K562 (cell line): ENCODE data around the gene ST6GALNAC3. TPM values are rescaled to one million over a fixed set of nuclear protein-coding genes. Genes with fewer than 3 reads are reported as not detected.

ENCODE experiments used
- ATAC-seq: fragments of 200-7000 bp; cut with Tn5 transposase; 3 replicates; pipeline ENCODE4 v1.9.1; 2020; ENCODE audit warnings: moderate library complexity
- BruUV-seq: library from RNA; stranded (reverse); fragments of 400-500 nt; replicated peaks from 2 replicates; lab custom pipeline; 2021; lab: Mats Ljungman, UMichigan
- CTCF ChIA-PET: fragments of 300-600 bp; formaldehyde crosslinking; extraction: SDS; loops from one replicate; lab custom pipeline; 2021; ENCODE audit warnings: low intra/inter-chr PET ratio; lab: Yijun Ruan, JAX
- POLR2A ChIA-PET: fragments of 300-600, 350-650 bp; sonication (Branson Sonifier 250); formaldehyde crosslinking; extraction: SDS; loops from one replicate; lab custom pipeline; 2021; ENCODE audit warnings: antibody characterized with exemption, inconsistent platforms; lab: Yijun Ruan, JAX
- DNase-seq, 4 experiments: peaks; one replicate each; pipeline versions ENCODE4 v3.0.0 to v3.0.0-alpha.2; 2011 to 2018; ENCODE audit warnings: low spot score in 3 of 4, mixed read lengths in 3 of 4; ENCODE audit errors: extremely low read depth in 1 of 4
- FAIRE-seq: peaks from 2 replicates; lab custom pipeline; 2011; peaks lifted over from hg19 to GRCh38; lab: Jason Lieb, UNC
- H2AFZ ChIP-seq: 2 replicates; pipeline ENCODE4 v1.6.0; 2011; ENCODE audit warnings: low read depth, low read length, control low read depth, inconsistent platforms
- H3K27ac ChIP-seq: fragments of 200-600 bp; 3 replicates; pipeline ENCODE4 v1.8.0; 2011; ENCODE audit warnings: low read depth, mild to moderate bottlenecking, control low read depth, inconsistent platforms, low read length, moderate library complexity, mixed read lengths; ENCODE audit errors: extremely low read depth
- H3K27me3 ChIP-seq, 2 experiments: fragments of 300-600 bp in 1 of 2; 2 replicates in 1 of 2; 3 replicates in 1 of 2; pipeline versions ENCODE4 v1.6.0 to v1.8.0; 2011; ENCODE audit warnings: inconsistent platforms in 2 of 2, low read length in 2 of 2, mild to moderate bottlenecking in 1 of 2, mixed read lengths in 1 of 2, moderate library complexity in 1 of 2; ENCODE audit not compliant: control insufficient read depth in 2 of 2, insufficient read depth in 2 of 2
- H3K36me3 ChIP-seq: fragments of 300-600 bp; 3 replicates; pipeline ENCODE4 v1.8.0; 2011; ENCODE audit warnings: mild to moderate bottlenecking, low read length, inconsistent platforms; ENCODE audit not compliant: control insufficient read depth, insufficient read depth
- H3K4me1 ChIP-seq, 2 experiments: fragments of 200-600 bp in 1 of 2; replicated peaks in 1 of 2; 2 replicates in 1 of 2; 3 replicates in 1 of 2; pipeline versions ENCODE4 v1.5.1 to v1.8.0; 2011; ENCODE audit warnings: inconsistent platforms in 2 of 2, low read length in 2 of 2, mild to moderate bottlenecking in 1 of 2, mixed read lengths in 1 of 2, moderate library complexity in 1 of 2; ENCODE audit not compliant: control insufficient read depth in 2 of 2, insufficient read depth in 2 of 2
- H3K4me2 ChIP-seq: 2 replicates; pipeline ENCODE4 v1.6.1; 2011; ENCODE audit warnings: low read length, control low read depth, inconsistent platforms, mixed read lengths; ENCODE audit not compliant: insufficient read depth
- H3K4me3 ChIP-seq: fragments of 200-600 bp; sonication (generic), shearing (Covaris generic); 2 replicates; pipeline ENCODE4 v1.5.1; 2016; ENCODE audit warnings: control low read depth, inconsistent platforms
- H3K79me2 ChIP-seq: fragments of 200-600 bp; 3 replicates; pipeline ENCODE4 v1.8.0; 2011; ENCODE audit warnings: low read length, inconsistent platforms; ENCODE audit not compliant: control insufficient read depth, insufficient read depth
- H3K9ac ChIP-seq, 2 experiments: 2 replicates each; pipeline versions ENCODE4 v1.6.0 to v1.6.1; 2011; ENCODE audit warnings: low read depth in 2 of 2, low read length in 2 of 2, control low read depth in 1 of 2, inconsistent platforms in 1 of 2, mild to moderate bottlenecking in 1 of 2, mixed read lengths in 1 of 2; ENCODE audit not compliant: insufficient read depth in 1 of 2
- H3K9me1 ChIP-seq: one replicate; pipeline ENCODE4 v1.6.0; 2011; ENCODE audit warnings: inconsistent platforms, mild to moderate bottlenecking, low read length, moderate library complexity; ENCODE audit not compliant: control insufficient read depth, insufficient read depth
- H3K9me3 ChIP-seq: replicated peaks from 2 replicates; pipeline ENCODE4 v1.5.1; 2011; ENCODE audit warnings: low read depth, low read length, inconsistent platforms; ENCODE audit not compliant: control insufficient read depth, insufficient read depth
- H4K20me1 ChIP-seq: replicated peaks from 2 replicates; pipeline ENCODE4 v1.6.1; 2011; ENCODE audit warnings: low read length, inconsistent platforms, mixed read lengths; ENCODE audit not compliant: control insufficient read depth, insufficient read depth
- BCOR ChIP-seq: fragments of 450-650 bp; IDR thresholded peaks from 2 replicates; pipeline ENCODE4 v1.6.1; 2016
- BRD9 ChIP-seq: fragments of 450-650 bp; IDR thresholded peaks from 2 replicates; pipeline ENCODE4 v1.6.1; 2018; ENCODE audit warnings: low read depth; ENCODE audit not compliant: partially characterized antibody
- NR0B1 ChIP-seq: fragments of 450-650 bp; IDR thresholded peaks from one replicate; pipeline ENCODE4 v1.6.1; 2018; ENCODE audit warnings: mild to moderate bottlenecking, moderate library complexity; ENCODE audit not compliant: partially characterized antibody
- PURB ChIP-seq: sonication (generic); formaldehyde crosslinking; IDR thresholded peaks from 2 replicates; pipeline ENCODE4 v1.9.0; 2021; ENCODE audit warnings: low read depth, mild to moderate bottlenecking, missing genetic modification reagents
- ZKSCAN8 ChIP-seq: fragments of 200-800 bp; sonication (Bioruptor generic); IDR thresholded peaks from 2 replicates; pipeline ENCODE4 v1.6.1; 2016; ENCODE audit warnings: missing genetic modification characterization, missing compliant biosample characterization
- ZNF263 ChIP-seq: sonication (generic); formaldehyde crosslinking; IDR thresholded peaks from 2 replicates; pipeline ENCODE4 v1.8.0; 2022; ENCODE audit warnings: mild to moderate bottlenecking, missing genetic modification reagents, borderline replicate concordance
- ZNF444 ChIP-seq: fragments of 250-450 bp; sonication (Bioruptor Pico); IDR thresholded peaks from 2 replicates; pipeline ENCODE4 v1.4.0; 2020; ENCODE audit warnings: mild to moderate bottlenecking, moderate library complexity
- ZNF583 ChIP-seq: fragments of 250-450 bp; sonication (Bioruptor Pico); IDR thresholded peaks from 2 replicates; pipeline ENCODE4 v1.4.0; 2020
- WGBS: fragments of 100-300 bp; shearing (Covaris generic); methylation state at CpG from one replicate; pipeline ENCODE4 v1.1.6; 2016; ENCODE audit warnings: low coverage, mixed read lengths; ENCODE audit not compliant: insufficient coverage; ENCODE audit errors: missing lambda C conversion rate; 5-methylcytosine and 5-hydroxymethylcytosine counted together
- in situ Hi-C: fragments of 300-500 bp; cut with MboI; formaldehyde crosslinking; loops from 4 replicates; pipeline ENCODE4 v1.15.0; 2018; ENCODE audit warnings: inconsistent platforms, mixed read lengths
- intact Hi-C: fragments of 100-400 bp; cut with micrococcal nuclease; formaldehyde crosslinking; loops from 2 replicates; pipeline ENCODE4 v1.14.2; 2022
- polyA plus RNA-seq, 8 experiments: library from polyadenylated mRNA; depleted of rRNA in 4 of 8; stranded (reverse) in 5 of 8; unstranded in 3 of 8; fragments of >200 nt; fragmentation: Nextera tagmentation in 2 of 8; fragmentation: Illumina TruSeq in 1 of 8; extraction: Ambion mirVana in 2 of 8; extraction: Trizol in 1 of 8; gene quantifications; 2 replicates each; pipeline versions ENCODE4 v1.2.1 to v1.2.3, GENCODE V29; 2011 to 2014; ENCODE audit warnings: inconsistent platforms in 1 of 8, missing spikeins in 1 of 8
- total RNA-seq, 7 experiments: library from RNA; depleted of rRNA in 6 of 7; stranded (reverse); fragments of >200 nt in 6 of 7; fragmentation: Illumina TruSeq in 2 of 7; extraction: Trizol in 2 of 7; gene quantifications; 2 replicates each; pipeline versions ENCODE4 v1.2.1 to v1.2.3, GENCODE V29; 2011 to 2021; ENCODE audit warnings: low replicate concordance in 1 of 7

ST6GALNAC3 gene
- total and polyA plus RNA-seq, 9 of the 15 experiments (the other 6 are each of a cell fraction or from before 2014, with no cell fraction given) = 0.04 to 0.29 (median 0.18) TPM; not detected in 6

- H3K79me2 ChIP-seq = no peaks in the 10 kb centered on the region
- DNase-seq (no peak), FAIRE-seq (no peak), ATAC-seq (no peak)
- intact Hi-C loops = no loop called here
- in situ Hi-C loops = no loop called here
- no peak overlapping the region for H3K9ac ChIP-seq
- POLR2A ChIA-PET = no interaction called here
- H3K4me1 ChIP-seq = no peaks in the 10 kb centered on the region
- TF ChIP-seq BRD9 (no peak), BCOR (no peak), NR0B1 (no peak), ZNF583 (CRISPR knock-in tag) (no peak), ZKSCAN8 (no peak), PURB (CRISPR knock-in tag) (no peak), ZNF263 (CRISPR knock-in tag) (no peak), ZNF444 (CRISPR knock-in tag) (no peak)
- H3K9me3 ChIP-seq = no peaks in the 10 kb centered on the region
- no TSS peak for BruUV-seq
- no peak overlapping the region for H2AFZ ChIP-seq
- H4K20me1 ChIP-seq = no peaks in the 10 kb centered on the region
- no peaks in the 10 kb centered on the region for H3K9me1 ChIP-seq
- H3K27me3 ChIP-seq = no peaks in the 10 kb centered on the region
- no peaks in the 10 kb centered on the region for H3K36me3 ChIP-seq
- CTCF ChIA-PET = no interaction called here
- H3K4me2 ChIP-seq = no peak overlapping the region
- H3K4me3 ChIP-seq = no peak overlapping the region
- H3K27ac ChIP-seq = no peak overlapping the region
- 0% methylated on average over 1 of the region's 1 CpG for WGBS
Measured at GRCh38 chr1:76259270-76259669, 184.7 kb downstream of the ST6GALNAC3 start.
